Measurements from ENCODE around the gene SINHCAF.

DNA sequence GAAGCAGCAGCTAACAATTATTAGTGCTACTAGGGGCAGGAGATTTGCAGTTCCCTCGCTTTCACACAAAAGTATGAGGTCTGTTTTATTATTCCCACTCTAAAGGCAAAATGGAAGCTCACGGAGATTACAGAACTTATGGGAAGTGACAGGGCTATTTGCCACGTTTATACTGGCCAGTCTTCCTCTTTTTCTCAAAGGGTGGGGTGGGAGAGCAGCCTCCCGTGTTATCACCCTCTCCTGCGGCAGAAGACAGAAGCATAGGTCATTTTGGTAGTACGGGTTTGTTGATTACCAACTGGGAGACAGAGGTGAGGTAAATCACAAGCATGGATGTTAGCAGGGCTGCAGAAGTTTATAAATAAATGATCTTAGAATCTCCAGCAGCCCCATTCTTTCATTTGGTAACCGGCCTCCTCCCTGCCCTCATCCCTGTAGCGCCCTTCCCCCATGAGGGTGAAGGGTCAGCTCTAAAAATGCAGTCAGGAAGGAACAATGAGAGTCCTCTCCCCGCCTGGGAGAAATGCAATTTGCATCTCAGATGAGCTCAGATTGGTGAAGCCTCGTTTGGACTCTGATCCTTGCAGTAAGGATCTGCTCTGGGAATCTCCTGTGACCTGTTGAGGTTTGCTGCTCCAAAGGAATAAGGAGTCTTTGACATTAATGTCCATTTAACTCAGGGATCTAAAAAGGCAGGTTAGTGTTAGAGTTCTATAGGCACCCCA, 44.7 kb upstream of the SINHCAF start:
- TF ChIP-seq, protein P1, sequence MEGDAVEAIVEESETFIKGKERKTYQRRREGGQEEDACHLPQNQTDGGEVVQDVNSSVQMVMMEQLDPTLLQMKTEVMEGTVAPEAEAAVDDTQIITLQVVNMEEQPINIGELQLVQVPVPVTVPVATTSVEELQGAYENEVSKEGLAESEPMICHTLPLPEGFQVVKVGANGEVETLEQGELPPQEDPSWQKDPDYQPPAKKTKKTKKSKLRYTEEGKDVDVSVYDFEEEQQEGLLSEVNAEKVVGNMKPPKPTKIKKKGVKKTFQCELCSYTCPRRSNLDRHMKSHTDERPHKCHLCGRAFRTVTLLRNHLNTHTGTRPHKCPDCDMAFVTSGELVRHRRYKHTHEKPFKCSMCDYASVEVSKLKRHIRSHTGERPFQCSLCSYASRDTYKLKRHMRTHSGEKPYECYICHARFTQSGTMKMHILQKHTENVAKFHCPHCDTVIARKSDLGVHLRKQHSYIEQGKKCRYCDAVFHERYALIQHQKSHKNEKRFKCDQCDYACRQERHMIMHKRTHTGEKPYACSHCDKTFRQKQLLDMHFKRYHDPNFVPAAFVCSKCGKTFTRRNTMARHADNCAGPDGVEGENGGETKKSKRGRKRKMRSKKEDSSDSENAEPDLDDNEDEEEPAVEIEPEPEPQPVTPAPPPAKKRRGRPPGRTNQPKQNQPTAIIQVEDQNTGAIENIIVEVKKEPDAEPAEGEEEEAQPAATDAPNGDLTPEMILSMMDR (IDR thresholded peaks at IDR 0.05) = no peak
- no peak for TF ChIP-seq SIN3A (IDR thresholded peaks at IDR 0.05; ENCODE audit: borderline replicate concordance, insufficient read depth, low read depth, low read length)
- TF ChIP-seq POLR2AphosphoS5 (IDR thresholded peaks at IDR 0.05; ENCODE audit: low read depth, low read length) = no peak
- TF ChIP-seq, protein P2, sequence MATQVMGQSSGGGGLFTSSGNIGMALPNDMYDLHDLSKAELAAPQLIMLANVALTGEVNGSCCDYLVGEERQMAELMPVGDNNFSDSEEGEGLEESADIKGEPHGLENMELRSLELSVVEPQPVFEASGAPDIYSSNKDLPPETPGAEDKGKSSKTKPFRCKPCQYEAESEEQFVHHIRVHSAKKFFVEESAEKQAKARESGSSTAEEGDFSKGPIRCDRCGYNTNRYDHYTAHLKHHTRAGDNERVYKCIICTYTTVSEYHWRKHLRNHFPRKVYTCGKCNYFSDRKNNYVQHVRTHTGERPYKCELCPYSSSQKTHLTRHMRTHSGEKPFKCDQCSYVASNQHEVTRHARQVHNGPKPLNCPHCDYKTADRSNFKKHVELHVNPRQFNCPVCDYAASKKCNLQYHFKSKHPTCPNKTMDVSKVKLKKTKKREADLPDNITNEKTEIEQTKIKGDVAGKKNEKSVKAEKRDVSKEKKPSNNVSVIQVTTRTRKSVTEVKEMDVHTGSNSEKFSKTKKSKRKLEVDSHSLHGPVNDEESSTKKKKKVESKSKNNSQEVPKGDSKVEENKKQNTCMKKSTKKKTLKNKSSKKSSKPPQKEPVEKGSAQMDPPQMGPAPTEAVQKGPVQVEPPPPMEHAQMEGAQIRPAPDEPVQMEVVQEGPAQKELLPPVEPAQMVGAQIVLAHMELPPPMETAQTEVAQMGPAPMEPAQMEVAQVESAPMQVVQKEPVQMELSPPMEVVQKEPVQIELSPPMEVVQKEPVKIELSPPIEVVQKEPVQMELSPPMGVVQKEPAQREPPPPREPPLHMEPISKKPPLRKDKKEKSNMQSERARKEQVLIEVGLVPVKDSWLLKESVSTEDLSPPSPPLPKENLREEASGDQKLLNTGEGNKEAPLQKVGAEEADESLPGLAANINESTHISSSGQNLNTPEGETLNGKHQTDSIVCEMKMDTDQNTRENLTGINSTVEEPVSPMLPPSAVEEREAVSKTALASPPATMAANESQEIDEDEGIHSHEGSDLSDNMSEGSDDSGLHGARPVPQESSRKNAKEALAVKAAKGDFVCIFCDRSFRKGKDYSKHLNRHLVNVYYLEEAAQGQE (IDR thresholded peaks at IDR 0.05; ENCODE audit: insufficient read depth in 1 of 2, low read depth in 2 of 2, low read length in 1 of 2) = no peak

All from Panc1 (cell line).